ENCODE data around the gene TECPR1.

DNA sequence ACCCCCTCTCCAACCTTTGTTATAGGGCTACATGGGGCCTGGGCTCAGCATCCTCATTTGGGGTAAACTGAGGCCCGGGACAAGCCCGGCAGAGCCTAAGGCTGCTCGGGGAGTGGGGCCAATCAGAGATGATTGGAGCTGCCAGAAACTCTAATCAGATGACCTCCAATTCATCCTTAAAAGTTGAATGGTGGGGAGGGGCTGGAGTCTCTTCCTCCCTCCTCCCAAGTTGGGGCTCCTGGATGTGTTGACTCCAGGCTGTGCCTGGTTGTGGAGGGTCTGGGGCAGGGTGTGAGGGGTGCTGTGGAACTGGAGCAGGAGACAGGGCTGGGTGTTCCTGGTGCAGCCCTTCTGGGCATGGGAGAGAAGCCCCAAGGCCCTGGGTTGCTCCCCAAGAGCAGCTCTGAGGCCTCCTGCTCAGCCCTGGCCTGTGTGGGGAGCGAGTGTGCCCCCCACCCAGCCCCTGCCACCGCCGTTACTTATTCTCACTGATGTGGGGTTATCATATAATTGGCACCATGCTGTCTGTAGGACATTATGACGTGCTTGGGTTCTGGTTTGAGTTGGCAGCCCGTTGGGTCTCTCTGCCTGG, 38.6 kb downstream of the TECPR1 start:
- TF ChIP-seq, protein P1, sequence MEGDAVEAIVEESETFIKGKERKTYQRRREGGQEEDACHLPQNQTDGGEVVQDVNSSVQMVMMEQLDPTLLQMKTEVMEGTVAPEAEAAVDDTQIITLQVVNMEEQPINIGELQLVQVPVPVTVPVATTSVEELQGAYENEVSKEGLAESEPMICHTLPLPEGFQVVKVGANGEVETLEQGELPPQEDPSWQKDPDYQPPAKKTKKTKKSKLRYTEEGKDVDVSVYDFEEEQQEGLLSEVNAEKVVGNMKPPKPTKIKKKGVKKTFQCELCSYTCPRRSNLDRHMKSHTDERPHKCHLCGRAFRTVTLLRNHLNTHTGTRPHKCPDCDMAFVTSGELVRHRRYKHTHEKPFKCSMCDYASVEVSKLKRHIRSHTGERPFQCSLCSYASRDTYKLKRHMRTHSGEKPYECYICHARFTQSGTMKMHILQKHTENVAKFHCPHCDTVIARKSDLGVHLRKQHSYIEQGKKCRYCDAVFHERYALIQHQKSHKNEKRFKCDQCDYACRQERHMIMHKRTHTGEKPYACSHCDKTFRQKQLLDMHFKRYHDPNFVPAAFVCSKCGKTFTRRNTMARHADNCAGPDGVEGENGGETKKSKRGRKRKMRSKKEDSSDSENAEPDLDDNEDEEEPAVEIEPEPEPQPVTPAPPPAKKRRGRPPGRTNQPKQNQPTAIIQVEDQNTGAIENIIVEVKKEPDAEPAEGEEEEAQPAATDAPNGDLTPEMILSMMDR (IDR thresholded peaks at IDR 0.05): no peak
- TF ChIP-seq POLR2A (IDR thresholded peaks at IDR 0.05): no peak
